CD4-positive, alpha-beta T cell treated with Interleukin-1 beta for 1 hour (primary cell): ENCODE results near the gene ACBD6.

Source experiments
- DNase-seq, 2 donors: peaks; one replicate each; pipeline ENCODE4 v3.0.0-alpha.2; 2020 to 2022

Gene ACBD6

DNA sequence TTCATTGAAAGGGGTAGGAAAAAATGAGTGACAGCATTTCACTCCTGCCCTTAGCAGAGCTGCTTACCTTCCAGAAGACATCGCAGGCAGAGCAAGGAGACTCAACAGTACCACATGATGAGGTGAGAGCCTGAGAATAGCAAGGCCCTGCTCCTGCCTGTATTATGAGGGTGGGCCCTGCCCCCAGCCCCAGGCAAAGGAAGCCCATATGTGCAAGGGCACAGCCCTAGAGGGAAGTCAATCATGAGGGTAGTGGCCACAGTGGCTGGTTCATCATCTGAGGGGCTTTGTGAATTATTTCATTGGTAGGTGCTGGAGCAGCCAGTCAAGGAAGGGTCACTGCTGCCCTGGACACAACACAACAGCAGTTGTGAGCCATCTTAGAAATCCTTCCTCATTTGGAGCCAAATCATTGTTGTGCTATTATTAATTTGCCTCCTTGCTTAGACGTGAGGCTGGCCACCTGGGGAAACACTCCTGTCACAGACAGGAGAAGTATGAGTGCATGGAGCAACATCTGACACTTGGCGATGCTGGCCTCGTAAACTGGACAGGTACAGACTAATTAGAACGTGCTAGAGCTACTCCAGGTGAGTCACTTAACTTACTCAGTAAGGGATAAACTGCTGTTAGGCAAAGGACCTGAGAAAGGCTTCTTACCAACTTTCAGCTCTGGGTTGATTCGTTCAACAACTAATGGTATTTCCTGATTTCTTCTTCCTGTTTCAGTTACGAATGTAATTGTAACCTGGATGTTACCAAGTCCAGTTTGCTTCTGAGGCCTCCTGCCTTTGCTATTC, 22.7 kb upstream of the ACBD6 start:
- no peak for DNase-seq

DNA sequence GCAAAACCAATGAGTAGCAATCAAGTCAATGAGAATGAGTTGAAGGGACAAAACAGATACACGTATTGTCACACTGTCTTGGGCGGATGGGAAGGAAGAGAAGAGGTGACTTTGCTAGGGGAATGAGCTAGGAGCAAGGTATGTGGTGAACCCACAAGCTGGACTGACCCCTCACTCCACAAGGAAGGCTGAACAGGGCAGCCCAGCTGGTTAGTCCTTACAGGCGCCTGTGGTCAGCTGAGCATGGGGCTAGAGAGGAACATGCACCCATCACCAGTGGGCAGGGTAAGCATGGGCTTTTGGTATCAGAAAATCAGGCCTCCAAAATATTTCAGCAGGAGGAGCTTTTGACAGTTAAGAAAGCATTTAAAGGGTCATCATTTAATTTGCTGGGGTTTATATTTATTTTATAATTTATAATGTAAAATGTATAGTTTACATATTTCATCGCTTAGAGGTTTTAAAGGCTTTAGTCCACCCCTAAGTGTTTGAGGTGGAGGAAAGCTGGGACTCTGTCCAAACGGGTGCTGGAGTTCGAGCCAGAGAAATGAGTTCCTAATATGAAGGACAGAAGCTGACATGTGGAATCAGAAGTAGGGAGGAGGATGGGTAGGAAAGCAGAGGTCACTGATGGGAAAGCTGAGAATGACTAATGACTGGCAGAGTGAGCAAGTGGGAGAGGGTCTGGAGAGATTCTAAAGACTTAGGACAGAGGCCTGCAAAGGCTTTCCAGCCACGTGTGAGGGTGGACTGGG, 22.0 kb upstream of the ACBD6 start:
- no peak for DNase-seq

DNA sequence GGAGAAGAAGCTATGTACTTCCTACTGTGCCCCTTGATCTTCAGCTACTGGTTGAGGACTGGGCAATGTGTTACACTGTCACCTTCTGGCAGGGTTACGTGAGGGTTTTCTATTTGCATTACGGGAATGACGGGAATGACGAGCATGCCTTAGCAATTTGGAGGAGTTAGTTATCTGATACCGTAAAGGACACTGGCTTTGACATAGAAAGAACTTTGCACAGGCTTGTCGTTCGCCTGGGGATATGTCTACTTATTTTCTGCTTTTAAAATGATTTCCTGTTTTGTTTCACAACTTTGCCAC, 19.8 kb upstream of the ACBD6 start:
- no peak for DNase-seq

DNA sequence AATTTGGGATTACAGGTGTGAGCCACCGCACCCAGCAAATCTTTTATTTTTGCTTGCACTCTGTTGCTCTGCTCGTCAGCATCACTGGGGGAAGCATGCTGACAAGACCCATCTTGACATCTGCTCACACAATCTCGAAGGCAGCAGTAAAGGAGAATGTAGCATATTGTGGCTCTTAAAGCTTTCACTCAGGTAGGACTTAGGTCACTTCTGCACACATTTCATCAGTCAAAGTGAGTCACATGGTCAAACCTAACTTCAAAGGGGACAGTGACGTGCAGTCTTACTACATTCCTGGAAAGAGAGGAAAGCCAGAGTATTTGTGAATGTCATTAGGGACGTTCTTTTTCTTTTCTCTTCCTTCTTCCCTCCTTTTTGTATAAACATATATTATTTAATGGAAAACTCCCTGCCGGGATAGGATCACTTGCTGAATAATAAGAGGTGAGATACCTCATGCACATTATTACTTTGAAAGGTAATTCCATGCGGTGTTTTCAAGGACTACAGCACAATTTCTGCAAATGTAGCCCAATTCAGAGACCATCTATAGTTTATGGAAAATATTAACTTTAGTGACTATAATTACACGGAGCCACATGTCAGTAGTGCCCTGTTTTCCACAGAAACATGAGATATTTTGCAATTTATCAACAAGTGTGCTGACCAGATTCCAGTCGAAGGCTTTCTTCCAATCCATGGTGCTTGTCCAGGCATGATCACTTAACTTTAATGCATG, 19.3 kb upstream of the ACBD6 start:
- DNase-seq: no peak

DNA sequence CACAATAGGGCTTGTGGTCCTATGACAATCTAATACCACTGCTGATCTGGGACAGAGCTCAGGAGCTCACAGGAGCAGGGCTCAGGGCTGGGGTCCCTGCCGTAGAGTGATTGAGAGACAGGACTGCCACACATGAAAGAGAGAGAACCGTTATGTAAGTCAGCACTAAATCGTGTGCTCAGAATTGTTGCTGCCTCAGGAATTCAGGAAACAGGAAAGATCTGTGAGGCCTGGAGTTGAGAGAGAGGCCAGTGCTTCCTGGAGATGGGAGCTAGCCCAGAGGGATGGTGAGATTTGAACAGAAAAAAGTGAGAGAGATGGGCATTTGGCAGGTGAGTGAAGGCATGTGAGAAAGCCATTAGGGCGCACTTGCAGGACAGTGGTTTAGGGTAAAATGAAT, 17.5 kb upstream of the ACBD6 start:
- DNase-seq: no peak

DNA sequence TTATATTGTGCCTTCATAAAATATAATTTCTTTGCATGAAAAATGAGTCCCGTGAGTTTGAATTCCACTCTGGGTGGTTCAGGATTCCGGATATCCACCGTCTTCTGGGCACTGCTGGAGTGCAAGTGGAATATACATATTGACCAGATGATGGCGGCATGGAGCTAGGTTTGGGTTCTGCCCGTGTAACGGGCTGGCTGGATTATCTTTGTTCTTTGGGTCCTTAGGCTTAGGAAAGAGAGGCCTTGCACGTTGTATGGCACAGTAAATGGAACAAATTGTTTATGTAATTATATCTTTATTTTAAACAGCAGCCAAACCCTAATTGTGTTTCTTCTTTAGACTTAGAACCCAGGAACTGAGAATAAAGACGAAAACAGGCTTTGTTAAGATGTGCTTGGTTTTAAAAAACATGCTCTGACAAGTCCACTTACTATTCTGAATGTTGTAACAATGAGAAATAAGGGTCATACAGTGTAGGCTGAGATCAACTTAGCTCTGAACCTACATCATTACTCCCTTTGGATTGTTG, 13.5 kb upstream of the ACBD6 start:
- DNase-seq: peak; percentile 51 to 64

DNA sequence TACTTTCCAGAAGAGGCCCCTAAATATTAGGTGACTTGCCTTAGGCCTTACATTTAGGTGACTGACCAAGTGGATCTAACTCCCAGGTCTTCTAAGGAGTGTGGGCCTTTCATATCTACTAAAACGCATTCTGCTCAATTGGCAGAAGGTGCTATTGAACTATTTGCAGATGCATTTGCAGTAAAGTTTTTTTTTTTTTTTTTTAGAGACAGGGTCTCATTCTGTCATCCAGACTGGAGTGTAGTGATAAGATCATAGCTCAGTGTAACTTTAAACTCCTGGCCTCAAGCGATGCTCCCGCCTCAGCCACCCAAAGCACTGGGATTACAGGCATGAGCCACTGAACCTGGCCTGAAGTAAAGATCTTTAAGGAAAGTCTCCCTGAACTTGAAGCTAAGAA, 13.0 kb upstream of the ACBD6 start:
- no peak for DNase-seq

DNA sequence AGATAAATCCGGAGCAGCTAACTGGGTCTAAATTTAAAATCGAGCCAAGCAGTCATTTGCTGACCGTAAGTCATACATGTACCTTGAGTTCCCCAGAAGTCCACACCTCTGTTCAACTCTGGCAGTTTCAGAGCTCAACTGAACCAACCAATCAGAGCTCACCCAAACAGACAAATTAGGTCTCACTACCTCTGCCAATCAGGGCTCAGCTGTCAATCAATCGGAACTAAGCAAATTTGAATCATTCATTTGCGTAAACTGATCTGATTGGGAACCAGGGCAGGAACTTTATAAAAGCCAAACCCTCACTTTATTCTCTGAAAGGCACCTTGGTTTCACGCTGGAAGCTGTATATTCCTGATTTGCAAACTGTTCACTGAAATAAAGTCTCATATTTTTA, 11.2 kb upstream of the ACBD6 start:
- DNase-seq: no peak

DNA sequence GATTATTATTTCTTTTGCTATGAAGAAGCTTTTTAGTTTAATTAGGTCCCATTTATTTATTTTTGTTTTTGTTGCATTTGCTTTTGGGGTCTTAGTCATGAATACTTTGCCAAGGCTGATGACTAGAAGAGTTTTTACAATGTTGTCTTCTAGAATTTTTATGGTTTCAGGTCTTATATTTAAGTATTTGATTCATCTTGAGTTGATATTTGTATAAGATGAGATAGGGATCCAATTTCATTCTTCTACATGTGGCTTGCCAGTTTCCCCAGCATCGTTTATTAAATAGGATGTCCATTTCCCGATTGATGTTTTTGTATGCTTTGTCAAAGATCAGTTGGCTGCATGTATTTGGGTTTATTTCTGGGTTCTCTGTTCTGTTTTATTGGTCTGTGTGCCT, 8.5 kb upstream of the ACBD6 start:
- DNase-seq: no peak

DNA sequence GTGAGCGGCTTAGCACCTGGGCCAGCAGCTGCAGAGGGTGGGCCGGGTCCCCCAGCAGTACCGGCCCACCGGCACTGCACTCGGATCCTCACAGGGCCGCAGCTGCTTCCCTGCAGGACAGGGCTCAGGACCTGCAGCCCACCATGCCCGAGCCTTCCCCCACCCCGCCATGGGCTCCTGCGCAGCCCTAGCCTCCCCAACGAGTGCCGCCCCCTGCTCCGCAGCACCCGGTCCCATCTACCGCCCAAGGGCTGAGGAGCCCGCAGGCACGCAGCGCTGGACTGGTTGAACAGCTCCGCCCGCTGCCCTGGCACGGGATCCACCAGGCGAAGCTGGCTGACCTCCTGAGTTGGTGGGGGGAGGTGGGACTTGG, 6.3 kb upstream of the ACBD6 start:
- DNase-seq: no peak

DNA sequence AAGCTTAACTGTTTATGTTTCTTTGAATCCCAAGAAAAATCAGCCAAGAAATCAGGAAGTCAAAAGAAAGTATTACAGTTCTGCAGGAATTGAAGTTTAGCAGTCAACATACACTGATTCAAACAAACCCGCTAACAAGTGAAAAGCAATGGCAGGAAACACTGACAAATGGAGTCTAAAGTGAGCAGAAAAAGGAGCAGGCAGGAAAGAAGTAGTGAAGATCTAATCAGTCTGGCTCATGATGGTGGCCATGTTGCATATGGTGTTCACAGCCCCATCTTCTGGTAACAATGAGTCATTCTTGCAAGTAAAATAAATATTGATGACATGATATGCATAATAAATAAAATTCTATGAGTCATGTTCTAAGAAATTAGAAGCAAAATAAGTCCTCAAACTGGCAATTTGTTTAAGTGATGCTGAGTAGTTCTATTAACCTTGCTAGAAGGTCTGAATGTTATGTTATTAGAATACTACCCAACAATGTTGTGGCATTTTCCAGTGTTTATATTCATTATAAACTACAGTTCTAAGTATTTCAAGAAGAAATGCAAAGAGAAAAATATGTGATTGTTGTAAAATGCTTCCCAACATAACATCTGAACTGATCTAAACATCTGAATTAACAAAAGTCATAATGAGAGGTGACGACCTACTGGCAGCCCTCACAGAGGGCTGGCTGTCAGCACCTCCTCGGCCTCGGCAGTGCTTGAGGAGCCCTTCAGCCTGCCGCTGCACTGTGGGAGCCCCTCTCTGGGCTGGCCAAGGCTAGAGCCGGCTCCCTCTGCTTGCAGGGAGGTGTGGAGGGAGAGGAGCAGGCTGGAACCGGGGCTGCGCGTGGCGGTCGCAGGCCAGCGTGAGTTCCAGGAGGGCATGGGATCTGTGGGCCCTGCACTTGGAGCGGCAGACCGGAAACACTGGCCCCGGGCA, 5.7 kb upstream of the ACBD6 start:
- peak in 1 of 2 donors; percentile 7 for DNase-seq

DNA sequence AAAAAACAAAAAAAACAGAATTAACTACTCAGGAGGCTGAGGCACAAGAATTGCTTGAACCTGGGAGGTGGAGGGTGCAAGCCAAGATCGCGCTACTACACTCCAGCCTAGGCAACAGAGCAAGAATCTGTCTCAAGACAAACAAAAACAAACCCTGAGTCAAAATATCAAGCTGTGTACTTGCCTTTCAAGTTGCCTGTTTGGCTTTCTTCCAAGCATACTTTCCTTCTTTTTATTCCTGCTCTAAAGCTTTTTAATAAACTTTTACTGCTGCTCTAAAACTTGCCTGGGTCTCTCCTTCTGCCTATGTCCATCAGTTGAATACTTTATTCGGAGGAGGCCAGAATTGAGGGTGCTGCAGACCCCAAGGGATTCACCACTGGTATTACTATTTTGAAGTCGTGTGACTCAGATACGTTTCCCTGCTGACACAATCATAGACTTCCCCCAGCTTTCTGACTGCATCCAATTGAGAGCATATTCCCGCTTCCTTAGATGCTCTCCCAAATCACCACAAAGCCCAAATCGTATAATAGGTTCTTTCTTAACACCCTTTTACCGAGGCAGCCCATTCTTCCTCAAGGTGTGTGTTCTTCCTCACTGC, 3.5 kb upstream of the ACBD6 start:
- no peak for DNase-seq

DNA sequence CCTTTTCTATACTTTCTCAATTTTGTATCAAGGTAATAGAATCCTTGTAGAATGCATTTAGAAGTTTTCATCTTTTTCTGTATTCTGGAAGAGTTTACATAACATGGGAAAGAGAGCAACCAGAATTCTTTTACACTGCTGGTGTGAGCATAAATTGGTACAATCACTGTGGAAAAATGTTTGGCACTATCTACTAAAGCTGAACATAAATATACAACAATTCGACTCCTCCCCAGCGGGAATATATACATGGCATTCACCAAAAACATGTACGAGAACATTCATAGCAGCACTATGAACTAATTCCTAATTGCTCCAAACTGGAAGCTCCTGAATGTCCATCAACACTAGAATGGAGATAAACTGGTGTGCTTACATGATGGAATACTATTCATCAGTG, 1.8 kb upstream of the ACBD6 start:
- no peak for DNase-seq

DNA sequence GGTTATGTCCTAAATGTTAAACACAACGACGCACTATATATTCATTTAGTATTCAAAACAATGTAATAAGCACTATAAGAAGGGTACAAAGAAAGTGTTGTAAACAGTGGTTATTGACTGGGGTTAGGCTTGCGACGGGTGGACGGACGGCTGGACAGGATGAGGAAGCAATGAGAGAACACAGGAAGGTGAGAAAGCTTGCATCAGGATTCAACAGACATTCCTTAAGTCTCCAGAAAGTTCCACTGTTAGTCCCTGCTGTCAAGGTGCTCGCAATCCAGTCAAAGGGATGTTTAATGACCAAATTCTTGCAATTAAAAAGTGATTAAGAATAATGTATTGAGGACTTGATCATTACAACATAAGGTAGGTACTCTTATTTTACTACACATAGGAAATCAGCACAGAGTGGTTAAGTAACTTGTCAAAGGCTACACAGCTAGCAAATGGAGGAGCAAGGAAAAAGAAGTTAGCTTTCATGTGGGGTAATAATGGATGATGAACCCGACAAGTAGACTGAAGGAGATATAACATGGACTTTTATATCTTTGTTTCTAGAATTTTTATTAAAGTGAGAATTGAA, 994 bp upstream of the ACBD6 start:
- DNase-seq: no peak

DNA sequence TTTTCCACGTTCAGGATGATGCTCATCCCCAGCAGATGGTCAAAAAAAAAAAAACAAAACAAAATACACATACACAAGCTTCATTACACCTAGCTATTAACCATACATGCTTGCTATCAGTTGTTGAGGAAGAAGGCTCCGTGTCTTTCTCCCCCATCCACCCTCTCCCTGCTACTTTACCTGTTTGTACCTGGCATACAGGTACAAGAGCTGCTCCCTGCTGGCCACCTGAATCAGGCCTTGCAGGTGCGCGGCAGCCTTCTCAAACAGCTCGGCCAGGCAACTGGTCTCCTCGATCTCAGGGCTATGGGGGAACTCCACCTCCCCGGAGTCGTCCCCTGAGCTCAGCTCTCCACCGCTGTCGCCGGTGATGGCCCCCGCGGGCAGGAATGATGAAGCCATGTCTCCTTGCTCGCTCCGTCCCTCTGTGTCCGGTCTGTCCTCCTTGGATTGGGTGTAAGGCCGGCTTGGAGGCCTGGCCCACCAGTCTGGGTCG, 464 bp downstream of the ACBD6 start:
- peak in 1 of 2 donors; percentile 28 for DNase-seq

DNA sequence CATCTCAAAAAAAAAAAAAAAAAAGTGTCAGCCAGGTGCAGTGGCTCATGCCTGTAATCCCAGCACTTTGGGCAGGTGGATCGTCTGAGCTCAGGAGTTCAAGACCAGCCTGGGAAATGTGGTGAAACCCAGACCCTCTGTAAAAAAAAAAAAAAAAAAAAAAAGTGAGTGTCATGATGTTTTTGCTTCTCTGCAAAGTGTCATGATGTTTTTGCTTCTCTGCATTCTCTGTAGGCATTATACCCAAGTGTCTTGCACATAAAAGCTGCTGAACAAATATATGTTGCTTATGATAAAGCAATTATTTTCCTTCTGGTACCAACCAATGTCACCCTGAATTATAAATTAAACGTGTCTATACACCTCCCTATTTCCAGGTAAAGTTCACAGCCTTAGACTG, 1.7 kb downstream of the ACBD6 start:
- no peak for DNase-seq

DNA sequence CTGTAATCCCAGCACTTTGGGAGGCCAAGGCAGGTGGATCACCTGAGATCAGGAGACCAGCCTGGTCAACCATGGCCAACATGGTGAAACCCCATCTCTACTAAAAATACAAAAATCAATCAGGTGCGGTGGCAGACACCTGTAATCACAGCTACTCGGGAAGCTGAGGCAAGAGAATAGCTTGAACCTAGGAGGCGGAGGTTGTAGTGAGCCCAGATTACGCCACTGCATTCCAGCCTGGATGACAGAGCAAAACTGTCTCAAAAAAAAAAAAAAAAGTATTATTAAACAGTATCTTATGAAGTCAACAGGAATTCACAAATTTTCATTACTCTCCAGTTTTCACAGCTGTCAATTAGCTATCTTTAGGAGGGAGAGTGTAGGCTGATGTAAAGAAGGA, 3.8 kb downstream of the ACBD6 start:
- no peak for DNase-seq

DNA sequence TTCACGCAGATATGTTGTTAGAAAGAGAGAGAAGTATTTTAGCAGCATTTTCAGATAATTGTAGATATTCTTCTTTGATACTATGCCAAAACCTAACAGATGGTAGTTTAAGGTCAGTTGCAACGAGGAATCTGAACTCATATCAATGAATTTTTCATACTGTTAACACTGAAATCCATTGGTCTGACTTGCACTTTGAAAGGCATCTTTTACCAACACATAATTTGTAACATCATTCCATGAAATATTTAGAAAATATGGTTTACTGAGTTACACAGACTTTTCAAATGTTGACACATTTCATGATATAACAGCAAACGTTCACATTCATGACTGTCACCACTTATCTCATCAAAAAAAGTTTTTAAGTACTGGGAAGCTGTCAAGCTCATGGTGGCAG, 4.6 kb downstream of the ACBD6 start:
- DNase-seq: no peak

DNA sequence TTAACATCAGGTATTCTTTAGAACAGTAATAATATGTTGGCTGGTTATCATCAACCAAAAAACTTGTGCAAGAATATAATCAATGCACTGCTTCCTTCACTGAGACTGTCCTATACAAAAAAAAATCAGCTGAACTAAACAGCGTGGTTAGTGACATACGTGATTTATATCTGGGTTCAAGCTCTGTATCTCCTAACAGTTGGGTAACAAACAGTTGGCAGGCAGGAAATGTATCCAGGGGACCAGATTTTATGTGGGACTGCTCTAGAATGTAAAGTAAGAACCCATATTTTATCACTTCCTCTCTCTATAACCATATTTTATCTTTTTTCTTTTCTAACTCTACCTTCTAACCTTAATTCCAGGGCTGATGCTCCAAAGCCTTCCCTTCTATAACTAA, 8.0 kb downstream of the ACBD6 start:
- DNase-seq: no peak

DNA sequence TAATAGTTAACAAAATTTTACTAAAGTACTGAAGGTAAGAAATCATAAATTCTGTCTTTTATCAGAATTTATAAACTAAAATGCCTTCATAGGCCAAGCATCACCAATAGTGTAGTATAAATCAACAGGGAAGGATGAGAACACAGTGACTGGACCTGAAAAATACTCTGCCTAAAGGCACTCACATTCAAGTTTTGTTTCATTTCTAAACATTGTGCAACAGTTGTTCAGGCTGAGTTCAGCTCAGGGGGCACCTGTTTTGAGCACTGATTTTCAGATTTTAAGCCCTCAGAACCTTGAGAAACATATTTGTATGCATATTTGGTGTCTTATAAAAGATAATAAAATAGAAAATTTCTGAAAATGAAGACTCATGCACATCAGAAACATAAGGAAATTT, 12.4 kb downstream of the ACBD6 start:
- no peak for DNase-seq

DNA sequence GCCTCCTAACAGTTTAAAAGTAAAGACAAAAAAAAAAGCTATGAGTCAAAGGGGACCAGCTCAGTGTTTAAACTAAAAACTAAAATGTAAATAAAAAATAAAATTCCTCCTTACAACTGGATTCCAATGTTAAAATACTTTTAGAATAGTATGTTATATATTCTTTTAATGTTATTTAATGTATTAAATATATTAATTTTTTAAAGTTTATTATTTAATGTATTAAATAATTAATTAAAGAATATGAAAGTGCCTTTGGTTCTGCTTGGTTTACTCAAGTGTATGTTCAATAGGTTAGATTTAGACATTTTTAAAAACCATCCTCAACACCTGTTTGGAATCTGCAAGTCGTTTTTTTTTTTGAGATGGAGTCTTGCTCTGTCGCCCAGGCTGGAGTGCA, 13.1 kb downstream of the ACBD6 start:
- DNase-seq: no peak

DNA sequence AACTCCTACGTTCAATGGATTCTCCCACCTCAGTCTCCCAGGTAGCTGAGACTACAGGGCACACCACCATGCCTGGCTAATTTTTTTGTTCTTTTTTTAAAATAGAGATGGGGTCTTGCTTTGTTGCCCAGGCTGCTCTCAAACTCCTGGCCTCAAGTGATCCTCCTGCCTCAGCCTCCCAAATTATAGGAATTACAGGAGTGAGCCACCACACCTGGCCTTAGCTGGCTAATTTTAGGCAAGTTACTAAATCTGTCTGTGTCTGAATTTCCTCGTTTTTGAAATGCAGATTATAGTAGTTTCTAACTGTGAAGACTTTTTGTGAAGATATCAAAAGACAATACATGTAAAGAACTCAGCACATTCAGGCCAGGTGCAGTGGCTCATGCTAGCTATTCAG, 13.7 kb downstream of the ACBD6 start:
- DNase-seq: no peak
